ENCODE measurements around the gene TMEM11. TPM values are rescaled to one million over a fixed set of nuclear protein-coding genes. Genes with fewer than 3 reads are reported as not detected.
A peak's percentile ranks its signal among the peaks of the same experiment; 100 is the strongest.

The TMEM11 gene
- total RNA-seq, 3 donors from 2014 or later: 25.7 to 34.4 (median 27.1) TPM

DNA sequence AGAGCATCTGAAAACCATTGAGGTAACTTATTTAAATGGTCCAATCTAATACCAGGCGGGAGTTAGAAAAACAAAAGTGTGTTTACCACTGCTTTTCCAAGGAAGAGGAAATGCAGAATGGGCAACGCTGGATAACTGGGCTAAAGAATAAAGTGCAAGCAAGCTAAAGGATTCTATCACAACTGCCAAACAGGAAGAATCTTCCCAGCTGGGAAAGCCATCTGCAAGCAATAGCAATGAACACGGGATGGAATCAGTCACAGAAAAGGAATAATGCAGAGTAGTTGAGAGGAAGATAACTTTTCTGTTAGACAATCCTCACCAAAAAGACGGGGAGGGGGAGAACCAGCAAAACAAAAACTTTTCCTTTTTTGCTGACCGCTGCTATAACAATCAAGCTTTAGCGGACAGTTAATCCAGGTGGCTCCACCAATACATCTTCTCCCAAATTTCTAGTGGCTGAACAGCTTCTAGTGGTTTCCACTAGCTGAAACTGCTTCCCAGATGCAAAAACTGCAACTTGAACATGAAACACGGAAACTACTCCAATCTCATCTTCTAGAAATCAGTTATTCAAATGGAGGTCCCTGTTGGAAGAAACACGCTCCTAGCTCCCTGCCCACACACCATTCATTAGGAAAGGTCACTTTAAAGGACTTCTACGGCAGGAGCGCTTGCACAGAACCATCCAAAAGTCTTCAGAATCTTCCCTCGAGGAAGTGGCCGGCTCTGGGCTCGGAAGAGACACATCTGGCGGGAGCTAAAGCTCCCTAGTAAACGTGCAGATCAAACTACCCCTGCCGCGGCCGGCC, 929 bp downstream of the TMEM11 start:
- no peak for TF ChIP-seq CTCF (IDR thresholded peaks at IDR 0.05)
- intact Hi-C loops (cut with DNase I, micrococcal nuclease): loop anchor here (10.0 kb wide), 1 partner anchor 88 kb away; the partner anchor contains the start of gene DHRS7B (in 2 of the 2)
- DNase-seq: no peak
- peak overlapping the region; percentile 100 for H3K4me3 ChIP-seq
- no peaks in the 10 kb centered on the region for H3K9me3 ChIP-seq
- H3K36me3 ChIP-seq (ENCODE audit: low read depth): no peaks in the 10 kb centered on the region
- no peak for ATAC-seq
- peaks cover 41% of the 10 kb centered on the region for H3K4me1 ChIP-seq (ENCODE audit: low read depth)

- Histone ChIP-seq H3K9me3 (no peaks in the 10 kb centered on the region), H3K36me3 (ENCODE audit: low read depth) (no peaks in the 10 kb centered on the region), H3K4me3 (no peak overlapping the region), H3K4me1 (ENCODE audit: low read depth) (peaks cover 41% of the 10 kb centered on the region)
- TF ChIP-seq CTCF (IDR thresholded peaks at IDR 0.05): no peak
- DNase-seq: peak in 2 of 3 donors; percentile 47 to 60
- intact Hi-C loops (cut with DNase I, micrococcal nuclease): loop anchor here (10.0 kb wide), 1 partner anchor 87 kb away; the partner anchor contains the start of gene DHRS7B (in 2 of the 2)
- peak; percentile 23 for ATAC-seq
Measured at GRCh38 chr17:21211825-21212479, 2.0 kb downstream of the TMEM11 start.

GRCh38 chr17:21210411-21211076, 3.4 kb downstream of the TMEM11 start:
- peak; percentile 54 to 64 (median 57) for DNase-seq

GRCh38 chr17:21209511-21210175, 4.3 kb downstream of the TMEM11 start:
- Histone ChIP-seq H3K4me1 (ENCODE audit: low read depth) (peaks cover 41% of the 10 kb centered on the region), H3K9me3 (no peaks in the 10 kb centered on the region), H3K4me3 (no peak overlapping the region), H3K36me3 (ENCODE audit: low read depth) (no peaks in the 10 kb centered on the region)
- no peak for TF ChIP-seq CTCF (IDR thresholded peaks at IDR 0.05)
- peak; percentile 82 to 86 (median 85) for DNase-seq
- ATAC-seq: peak; percentile 52
- intact Hi-C loops (cut with DNase I, micrococcal nuclease): loop anchor here (10.0 kb wide), 1 partner anchor 85 kb away; the partner anchor contains the start of gene DHRS7B (in 2 of the 2)

More at GRCh38 chr17:21210411-21211076, 3.4 kb downstream of the TMEM11 start:
- peaks cover 41% of the 10 kb centered on the region for H3K4me1 ChIP-seq (ENCODE audit: low read depth)
- peak; percentile 6 for ATAC-seq
- no peak overlapping the region for H3K4me3 ChIP-seq
- H3K36me3 ChIP-seq (ENCODE audit: low read depth): no peaks in the 10 kb centered on the region
- no peaks in the 10 kb centered on the region for H3K9me3 ChIP-seq
- TF ChIP-seq CTCF (IDR thresholded peaks at IDR 0.05): no peak
- intact Hi-C loops (cut with DNase I, micrococcal nuclease): loop anchor here (10.0 kb wide), 1 partner anchor 86 kb away; the partner anchor contains the start of gene DHRS7B (in 2 of the 2)

- no peak for DNase-seq
- intact Hi-C loops (cut with DNase I, micrococcal nuclease): no loop called here
- Histone ChIP-seq H3K9me3 (no peaks in the 10 kb centered on the region), H3K4me1 (ENCODE audit: low read depth) (peaks cover 41% of the 10 kb centered on the region), H3K36me3 (ENCODE audit: low read depth) (no peaks in the 10 kb centered on the region), H3K4me3 (no peak overlapping the region)
- ATAC-seq: no peak
- TF ChIP-seq CTCF (IDR thresholded peaks at IDR 0.05): no peak
Measured at GRCh38 chr17:21208352-21208751, 5.6 kb downstream of the TMEM11 start.

Measured in mucosa of descending colon (tissue), 3 donors.